HG02938 (cell line): ENCODE measurements around the gene APMAP.
"Not testable (repeated sequence)": the region's sequence is repeated elsewhere in the genome, so short reads cannot be mapped to it uniquely, and the experiment has no call there.

Experiments used
- ATAC-seq: cut with Tn5 transposase; IDR thresholded peaks from one replicate; pipeline ENCODE4 v1.9.1; 2021; ENCODE audit warnings: mild to moderate bottlenecking, moderate library complexity; ENCODE audit not compliant: unreplicated experiment

The APMAP gene

DNA sequence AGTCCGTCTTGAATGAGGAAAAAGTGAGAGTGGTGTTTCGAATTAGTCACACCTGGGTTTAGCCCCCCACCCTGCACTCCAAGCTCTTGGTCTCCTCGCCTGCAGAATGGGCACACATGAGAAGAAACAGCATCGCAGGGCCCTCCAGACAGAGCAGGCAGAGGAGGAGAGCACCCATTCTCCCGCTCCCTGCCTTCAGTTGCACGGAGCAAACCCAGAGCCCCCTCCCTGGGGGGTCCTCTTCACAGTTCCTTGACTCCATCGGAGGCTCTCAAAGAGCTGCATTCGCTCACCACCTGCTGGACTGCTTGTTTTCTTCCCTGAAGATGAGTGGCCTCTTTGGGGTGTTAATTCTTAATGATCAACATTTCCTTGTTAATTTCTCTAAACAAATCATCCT, 38.4 kb downstream of the APMAP start:
- ATAC-seq = no peak

DNA sequence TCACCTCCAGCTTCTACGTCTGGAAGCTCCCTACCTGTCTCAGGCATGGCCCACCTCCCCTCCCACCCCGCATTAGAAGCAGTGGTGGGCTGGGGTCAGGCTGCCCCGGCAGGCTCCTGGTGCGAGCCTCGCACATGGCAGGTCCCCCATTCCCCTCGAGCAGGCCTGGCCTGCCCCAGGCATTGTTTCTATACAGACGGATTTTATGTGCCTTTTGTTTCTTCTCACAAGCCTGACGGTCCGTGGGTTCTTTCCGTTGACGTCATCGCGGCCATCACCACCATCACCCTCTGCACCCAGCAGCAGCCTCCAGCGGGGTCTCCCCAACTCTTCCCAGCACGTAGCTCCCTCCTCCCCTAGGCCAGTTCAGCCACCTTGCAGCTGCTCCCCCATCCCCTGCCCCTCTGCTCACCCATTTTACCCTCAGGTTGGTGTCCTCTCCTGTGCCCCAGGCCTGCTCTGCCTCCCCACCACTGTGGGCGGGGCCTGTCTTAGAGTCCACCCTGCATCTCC, 38.9 kb downstream of the APMAP start:
- ATAC-seq = no peak

DNA sequence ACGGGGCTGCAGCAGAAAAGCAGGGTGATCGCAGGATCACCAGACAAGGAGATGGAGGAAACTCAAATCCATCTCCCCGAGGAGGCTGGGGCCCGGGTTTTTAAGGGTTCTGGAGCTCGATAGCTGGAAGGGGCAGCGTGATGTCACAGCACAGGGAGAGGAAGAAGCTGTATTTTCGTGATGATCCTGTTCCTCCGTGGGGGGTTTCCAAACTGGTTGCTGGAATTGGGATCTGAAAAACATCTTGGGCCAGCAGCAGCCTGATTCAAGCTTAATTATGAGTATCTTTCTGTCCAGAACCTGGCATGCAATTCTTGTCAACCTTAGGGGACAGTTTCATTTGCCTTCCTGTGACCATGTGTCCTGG, 39.4 kb downstream of the APMAP start:
- no peak for ATAC-seq

DNA sequence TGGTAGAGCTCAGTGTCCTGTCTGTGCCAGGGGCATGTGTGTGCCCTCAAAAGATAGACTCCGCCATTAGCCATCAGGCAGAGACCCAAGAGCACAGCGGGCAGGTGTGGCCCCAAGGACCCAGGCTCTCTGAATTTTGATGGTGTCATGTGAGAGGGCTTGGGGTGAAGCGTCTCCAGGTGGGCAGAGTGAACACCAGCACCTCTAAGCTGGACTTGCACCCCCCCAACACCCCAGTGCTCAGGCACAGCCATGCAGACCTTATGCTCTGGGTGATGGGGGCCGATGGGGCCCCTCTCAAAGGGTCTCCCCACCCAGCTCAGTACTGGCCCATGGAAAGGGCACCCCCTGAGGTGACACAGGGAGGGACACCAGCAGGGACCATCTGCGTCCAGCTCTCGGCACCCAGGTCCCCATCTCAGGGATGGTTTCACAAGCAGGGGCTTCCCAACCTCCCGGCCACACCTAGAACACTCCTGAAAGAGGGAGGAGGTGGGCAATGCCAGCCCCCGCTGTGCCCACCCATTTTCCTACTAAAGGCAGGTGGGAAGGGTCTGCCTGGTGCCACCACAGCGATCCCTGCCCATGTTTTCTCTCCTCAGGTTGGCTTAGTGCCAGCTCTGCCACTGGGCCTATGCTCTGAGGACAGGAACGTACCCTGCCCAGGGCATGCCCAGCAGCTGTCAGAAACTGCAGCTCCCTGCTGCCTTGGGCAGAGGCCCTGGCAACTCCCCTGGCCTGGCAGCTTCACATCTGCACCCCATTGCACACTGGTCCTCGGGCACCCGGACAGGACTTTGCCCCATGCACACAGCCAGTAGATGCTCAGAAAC, 40.0 kb downstream of the APMAP start:
- no peak for ATAC-seq

DNA sequence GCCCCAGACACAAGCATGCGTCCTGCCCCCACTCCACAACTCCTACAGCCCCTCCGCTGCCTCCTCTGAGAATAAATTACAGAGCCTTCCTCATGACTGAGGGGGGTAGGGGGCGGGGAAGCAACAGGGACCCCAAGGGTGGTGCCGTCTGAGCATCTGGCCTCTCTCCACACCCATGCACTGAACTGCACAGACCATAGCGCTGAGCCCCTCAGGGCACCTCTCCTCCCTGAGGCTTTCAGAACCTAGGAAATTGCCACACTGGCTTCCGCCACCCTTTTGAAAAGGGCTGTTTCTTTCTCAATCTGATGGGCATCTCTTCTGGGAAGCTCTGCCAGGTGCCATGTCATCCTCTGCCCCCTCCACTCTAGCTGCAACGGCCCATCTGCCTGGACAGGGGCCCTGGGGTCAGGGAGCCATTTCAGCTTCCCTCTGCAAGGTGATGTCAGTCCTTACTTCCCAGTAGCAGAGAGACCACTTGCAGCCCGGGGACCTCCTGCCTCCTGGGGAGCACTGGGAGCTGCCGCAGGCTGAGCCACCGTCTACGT, 40.9 kb downstream of the APMAP start:
- no peak for ATAC-seq

DNA sequence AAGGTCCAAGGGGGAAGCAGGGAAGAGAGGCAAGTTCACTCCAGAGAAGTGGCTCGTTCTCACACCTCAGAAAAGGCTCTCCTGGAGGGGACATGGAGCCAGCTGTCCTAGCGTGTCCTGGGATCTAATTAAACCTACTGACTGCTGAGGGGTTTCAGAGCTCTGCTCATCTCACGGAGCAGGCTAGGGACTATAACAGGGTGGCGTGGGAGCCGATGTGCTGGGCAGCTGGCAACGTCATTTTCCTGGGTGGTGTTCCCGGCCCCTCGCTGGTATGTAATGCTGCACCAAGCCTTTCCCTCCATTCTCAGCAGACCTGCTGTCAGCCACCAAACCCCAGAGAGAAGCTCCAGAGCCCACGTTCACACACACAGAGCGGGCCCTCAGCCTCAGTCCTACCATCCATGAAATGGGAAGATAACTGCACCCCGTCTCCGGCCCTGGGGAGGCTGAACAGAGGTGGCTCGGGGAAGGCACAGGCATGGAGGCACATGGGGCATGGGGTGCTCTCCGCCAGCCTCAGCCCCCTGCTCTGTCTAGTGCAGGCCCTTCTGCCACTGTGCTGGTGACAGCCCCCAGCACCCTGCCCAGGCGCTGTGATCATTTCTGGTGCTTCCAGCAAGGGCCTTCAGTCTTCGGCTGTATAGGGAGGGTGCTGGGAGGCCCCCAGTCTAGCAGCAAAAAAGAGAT, 41.6 kb downstream of the APMAP start:
- no peak for ATAC-seq

DNA sequence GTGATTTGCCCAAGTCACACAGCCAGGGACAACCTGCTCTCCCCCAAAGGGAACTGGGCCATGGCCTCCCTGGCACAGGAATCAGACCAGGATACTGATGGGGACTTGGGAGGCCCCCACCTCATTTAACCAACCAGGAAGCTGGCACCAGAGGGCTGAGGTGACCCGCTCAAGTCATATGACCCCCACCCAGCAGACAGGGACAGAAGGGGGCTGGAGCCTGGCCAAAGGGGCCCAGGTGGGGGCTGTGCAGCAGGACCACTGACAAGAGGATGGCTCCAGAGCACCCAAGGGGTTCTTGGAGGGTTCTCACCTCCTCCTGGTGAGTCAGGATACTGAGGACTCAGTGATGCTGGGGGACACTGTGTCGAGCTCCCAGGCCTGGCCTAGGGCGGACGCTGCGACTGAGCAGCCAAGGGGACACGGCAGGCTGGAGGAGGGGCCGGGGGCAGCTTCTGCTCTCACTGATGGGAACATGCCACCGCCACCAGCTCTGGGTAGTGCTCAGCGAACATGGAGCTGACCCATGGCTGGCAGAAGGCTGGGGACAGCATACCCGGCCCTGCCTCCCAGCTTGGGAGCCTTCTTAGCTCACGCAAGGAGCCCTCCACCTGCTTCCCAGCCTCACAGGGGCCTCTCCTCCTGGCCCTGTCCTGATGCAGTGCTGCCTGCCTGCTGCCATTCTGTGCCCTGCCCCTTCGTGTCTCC, 42.3 kb downstream of the APMAP start:
- no peak for ATAC-seq

DNA sequence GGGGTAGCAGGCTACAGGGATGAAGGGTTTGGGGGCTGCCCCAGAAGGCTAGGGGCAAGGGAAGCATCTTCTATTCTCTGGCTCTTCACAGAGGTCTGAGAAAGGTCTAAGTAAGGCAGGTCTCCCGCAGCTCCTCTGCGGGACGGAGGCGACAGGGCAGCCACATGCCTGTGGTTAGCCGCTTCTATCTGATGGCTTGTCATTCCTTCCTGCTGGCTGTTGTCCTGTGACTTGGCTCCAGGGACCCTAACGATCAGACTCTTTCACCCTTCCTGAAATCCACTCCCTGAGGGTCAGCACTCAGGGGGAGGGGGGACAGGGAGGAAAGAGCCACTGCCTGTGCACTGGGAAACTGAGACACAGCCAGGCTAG, 42.8 kb downstream of the APMAP start:
- ATAC-seq = no peak

DNA sequence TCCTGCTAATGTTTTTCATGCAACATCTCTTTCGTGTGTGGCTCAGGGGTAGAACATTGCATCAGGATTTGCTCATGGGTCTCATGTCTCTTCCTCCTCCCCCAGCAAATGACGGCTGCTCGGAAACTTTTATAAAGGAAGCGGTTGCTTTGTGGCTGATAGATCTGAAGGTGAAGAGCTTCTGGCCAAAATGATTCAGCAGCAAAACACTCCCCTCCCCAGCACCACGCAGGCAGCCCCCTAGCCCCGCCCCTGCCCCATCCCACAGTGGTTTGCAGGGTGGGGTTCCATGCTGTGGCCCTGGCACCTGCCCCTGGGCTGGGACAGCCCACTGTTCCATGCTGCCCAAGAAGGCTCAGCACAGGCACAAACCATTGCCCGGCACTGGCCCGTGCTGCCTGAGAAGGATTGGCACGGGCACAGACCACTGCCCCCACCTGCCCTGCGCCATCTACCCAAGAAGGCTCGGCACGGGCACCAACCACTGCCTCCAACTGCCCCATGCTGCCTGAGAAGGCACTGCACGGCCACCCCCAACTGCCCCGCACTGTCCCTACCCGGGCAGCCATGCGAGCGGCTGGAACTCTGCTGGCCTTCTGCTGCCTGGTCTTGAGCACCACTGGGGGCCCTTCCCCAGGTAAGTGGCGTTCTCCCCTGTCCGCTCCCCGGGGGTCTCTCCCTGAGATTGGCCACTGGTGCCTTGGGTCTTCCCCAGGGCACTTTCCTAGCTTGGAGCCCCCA, 43.4 kb downstream of the APMAP start, which contains the start of gene CST7:
Gene CST7, plus strand, starts transcription at position 331 of the 741 bp plus-strand sequence. Its CDS starts 237 bp downstream, at position 568.
- peak; percentile 80 for ATAC-seq

DNA sequence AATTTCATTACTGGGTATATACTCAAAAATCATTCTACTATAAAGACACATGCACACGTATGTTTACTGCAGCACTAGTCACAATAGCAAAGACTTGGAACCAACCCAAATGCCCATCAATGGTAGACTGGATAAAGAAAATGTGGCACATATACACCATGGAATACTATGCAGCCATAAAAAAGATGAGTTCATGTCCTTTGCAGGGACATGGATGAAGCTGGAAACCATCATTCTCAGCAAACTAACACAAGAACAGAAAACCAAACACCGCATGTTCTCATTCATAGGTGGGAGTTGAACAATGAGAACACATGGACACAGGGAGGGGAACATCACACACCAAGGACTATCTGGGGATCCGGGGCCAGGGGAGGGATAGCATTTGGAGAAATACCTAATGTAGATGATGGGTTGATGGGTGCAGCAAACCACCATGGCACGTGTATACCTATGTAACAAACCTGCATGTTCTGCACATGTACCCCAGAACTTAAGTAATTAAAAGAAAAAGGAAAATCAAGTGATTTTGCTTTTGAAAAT, 44.1 kb downstream of the APMAP start:
- not testable (repeated sequence) for ATAC-seq

DNA sequence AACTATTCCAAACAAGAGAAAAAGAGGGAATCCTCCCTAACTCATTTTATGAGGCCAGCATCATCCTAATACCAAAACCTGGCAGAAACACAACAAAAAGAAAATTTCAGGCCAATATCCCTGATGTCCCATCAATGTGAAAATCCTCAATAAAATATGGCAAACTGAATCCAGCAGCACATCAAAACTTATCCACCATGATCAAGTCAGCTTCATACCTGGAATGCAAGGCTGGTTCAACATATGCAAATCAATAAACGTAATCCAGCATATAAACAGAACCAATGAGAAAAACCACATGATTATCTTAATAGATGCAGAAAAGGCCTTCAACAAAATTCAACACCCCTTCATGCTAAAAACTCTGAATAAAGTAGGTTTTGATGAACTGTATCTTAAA, 46.2 kb downstream of the APMAP start:
- not testable (repeated sequence) for ATAC-seq

DNA sequence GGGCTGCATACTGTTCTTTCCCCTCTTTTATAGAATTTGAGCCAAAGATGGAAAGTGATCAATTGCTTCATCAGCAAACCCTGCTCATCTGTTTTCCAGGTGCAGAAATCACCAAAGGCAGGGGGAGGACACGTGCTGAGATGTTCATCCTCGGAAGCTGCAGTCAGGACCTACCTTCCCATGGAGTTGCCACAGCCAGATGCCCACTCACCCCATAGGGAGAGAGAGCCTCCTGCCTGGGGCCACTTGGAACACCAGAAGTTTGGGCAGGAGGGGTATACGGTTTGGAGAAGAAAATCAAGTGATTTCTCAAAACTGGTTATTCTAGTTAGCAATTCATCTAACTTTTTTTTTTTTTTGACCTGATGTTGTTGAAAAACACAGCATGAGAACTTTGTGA, 48.8 kb downstream of the APMAP start:
- no peak for ATAC-seq

DNA sequence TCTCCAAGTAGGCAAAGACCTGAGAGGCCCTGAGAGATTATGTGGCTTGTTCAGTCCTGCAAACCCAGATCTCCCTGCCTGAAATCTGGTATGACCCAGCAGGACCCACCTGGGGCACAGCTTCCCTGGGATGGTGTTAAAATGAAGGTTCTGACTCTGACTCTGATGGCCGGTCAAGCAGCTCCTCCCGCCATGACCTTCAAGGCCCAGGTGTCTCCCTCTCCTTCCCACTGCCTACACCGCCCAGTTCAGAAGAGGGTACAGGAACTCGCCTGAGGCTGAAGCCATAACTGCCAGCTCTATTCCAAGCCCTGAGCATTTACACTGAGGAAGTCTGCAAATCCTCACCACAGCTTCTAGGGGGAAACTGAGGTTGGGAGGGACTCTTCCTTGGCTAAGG, 49.4 kb downstream of the APMAP start:
- ATAC-seq = no peak

DNA sequence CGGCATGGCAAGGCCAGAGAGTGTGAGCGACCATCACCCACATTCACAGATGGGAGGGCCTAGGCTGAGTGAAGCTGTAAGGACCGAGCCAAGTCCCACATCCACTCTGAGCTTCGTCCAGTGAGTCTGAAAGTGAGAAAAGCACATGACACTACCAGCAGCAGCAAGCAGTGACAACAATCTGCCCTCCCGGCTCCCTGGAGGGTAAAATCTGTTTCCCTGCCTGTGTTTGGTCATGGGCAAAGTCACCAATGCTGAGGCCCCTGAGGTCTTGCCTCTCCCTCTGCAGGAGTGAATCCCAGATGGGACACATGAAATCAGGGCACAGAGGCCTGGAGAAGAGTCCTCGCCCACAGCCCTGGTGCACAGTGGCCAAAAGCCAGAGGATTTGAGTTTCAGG, 49.9 kb downstream of the APMAP start:
- ATAC-seq = no peak

DNA sequence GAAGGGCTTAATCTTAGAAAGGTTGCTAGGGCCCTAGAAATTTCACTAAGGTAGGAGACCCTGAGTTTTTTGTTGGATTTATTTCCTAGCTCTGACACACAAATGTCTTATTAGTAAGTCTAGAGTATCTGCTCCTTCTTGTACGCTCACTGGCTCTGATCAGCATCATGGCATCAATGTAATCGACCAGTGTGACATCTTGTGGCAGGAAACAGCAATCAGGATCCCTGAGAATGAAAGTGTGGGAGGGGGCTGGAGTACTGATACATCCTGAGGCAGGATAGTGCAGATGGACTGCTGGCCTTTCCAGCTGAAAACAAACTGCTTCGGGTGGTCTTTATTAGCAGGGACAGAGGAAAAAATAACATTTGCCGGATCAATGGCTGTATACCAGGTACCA, 53.5 kb downstream of the APMAP start:
- no peak for ATAC-seq

DNA sequence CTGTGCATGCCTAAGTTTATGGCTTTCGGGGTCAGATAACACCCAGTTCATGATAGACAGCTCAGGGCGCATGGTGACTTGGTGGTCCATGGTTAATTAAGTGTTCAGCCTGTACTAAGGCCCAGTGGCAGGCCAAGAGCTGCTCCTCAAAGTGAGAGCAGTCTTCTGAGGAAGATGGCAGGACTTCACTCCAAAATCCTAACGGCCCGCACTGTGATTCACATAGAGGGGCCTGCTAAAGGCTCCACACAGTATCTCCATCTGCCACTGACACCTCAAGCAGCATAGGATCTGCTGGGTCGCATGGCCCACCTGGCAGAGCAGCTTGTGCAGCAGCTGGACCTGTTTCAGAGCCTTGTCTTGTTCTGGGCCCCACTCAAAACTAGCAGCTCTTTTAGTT, 54.1 kb downstream of the APMAP start:
- ATAC-seq = no peak

DNA sequence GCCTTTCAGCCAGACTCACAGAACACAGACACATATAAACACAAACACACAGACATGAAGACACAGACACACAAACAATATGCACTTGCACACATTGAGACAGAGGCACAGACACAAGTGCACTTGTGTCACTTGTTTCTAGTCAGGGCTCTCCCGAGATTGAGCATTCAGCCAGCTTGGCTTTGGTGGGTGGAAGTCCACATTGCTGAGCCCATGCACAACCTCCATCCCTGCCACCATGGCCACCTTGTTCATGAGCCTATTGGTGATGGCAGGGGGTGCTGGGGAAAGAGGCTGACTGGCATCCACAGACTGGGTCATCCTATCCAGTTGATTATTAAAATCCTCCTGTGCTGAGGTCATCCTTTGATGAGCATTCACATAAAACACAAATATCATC, 55.0 kb downstream of the APMAP start:
- no peak for ATAC-seq

DNA sequence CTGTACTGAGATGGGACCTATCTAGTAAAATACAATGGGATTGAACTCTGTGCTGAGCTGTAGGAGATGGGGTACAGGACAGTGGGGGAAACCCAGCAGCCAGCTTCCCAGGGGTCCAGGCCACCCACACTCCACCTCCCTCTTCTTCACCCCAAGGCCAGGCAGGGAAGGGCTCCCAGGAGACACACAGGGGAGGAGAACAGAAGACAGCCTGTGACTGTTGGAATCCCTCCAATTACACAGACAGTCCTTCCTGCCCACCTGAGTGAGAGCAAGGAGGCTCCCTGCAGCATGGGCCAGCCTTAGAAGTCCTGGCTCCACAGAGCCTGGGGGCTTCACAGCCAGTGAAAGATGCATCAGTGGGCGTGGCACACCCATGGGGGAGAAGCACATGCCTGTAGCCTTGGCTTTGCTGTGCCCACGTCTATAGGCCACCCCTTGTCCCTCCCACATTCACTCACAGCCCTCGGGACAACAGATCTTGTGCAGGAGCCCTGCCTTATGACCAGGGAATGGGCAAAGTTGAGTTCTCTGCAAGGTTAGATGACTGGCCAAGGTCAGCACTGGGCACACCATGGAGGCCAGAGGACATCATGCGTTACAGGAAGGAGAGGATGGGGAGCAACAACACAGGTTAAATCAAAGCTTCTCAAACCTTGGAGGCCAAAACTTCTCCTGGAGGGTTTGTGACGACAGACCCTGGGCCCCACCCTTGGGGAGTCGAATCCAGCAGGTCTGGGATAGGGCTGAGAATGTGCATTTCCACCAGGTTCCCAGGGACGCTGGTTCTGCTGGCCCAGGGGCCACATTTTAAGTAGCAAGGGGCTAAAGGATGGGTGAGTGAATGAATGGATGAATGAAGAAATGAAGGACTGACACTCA, 55.8 kb downstream of the APMAP start:
- no peak for ATAC-seq

DNA sequence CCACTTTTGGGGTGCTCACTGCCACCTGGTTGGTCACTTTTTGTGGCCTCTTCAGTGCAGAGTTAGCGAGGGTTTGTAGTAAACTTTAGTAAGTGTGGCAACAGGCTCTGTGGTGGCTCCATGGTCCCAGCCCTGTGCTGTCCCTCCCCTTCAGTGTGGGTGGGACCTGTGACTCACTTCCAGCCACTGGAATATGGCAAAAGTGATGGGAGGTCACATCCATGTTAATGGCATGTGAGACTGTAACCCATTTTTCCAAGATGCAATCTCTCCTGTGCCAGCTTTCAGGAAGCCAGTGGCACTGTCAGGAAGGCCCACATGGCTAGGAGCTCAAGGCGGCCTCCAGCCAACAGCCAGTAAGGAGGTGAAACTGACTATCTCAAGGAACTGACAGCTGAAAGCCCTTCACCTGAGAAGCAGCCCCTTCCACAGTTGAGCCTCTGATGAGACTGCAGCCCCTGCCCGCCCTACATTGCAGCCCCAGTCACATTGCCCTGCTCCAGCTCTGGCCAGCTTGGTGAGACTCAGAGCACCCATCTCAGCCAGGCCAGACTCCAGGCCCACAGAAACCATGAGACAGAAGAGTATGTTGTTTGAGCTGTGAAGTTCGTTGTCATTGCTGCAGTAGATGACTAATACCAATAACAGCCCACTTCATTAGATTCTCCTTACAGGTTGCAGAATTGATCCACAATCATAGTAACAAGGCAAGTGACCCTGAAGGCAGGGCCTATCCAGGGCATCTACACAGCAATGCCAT, 56.6 kb downstream of the APMAP start:
- no peak for ATAC-seq
